GM18526 (cell line): ENCODE measurements around the gene MYO15A.

Experiments
- POLR2A ChIP-seq: IDR thresholded peaks from 3 replicates; pipeline ENCODE4 v1.6.1; 2011; ENCODE audit not compliant: insufficient read length; ENCODE audit errors: extremely low read depth

MYO15A gene

DNA sequence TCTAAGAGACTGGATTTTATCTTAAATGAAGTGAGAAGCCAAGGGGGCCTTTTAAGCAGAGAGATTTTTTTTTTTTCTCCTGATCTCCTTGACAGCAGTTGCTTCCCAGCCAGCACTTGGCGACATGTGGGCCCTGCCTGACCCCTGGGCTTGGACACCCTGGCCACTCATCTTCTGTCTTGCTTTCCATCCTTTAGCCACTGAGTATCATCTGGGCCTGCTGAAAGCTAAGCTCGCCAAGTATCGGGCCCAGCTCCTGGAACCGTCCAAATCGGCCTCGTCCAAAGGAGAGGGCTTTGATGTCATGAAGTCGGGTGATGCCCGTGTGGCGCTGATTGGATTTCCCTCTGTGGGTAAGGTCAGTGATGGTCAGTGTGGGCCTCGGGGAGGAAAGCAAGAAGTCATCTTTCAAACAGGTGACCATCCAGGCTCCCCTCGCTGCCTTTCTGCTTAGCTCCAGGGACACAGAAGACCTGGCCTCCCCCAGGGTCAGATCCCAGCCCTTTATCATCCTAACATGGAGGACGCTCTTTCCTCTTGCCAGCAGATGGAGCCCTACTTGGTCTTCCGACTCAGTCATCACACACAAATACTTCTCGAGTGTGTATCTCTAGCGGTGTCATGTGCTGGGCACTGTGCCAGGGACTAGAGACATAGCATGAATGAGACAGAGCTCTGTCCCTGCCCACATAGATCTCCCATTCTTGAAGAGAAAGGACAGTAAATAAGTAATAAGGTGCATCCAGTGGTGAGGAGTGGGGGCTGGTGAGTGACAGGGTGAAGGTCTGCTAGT is 14.7 kb upstream of the MYO15A start:
- no peak for TF ChIP-seq POLR2A

DNA sequence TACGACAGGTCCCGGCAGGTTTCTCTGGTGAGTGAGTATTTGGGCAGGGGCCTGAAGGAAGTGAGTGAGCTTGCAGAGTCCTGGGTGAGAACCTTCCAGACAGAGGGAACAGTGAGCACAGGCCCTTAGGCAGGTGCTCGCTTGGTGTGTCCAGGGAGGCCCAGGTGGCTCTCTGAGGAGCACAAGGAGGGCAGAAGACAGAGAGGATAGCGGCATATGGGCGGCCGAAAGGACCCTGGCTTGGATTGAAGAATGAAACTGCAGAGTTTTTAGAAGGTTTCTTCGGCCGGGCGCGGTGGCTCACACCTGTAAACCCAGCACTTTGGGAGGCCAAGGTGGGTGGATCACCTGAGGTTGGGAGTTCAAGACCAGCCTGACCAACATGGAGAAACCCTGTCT is 14.1 kb upstream of the MYO15A start:
- TF ChIP-seq POLR2A: no peak

- TF ChIP-seq POLR2A: no peak
These were observed 9.0 kb upstream of the MYO15A start for GRCh38 chr17:18099516-18099915.

GRCh38 chr17:18100616-18101015 is 7.9 kb upstream of the MYO15A start:
- TF ChIP-seq POLR2A: no peak

GRCh38 chr17:18101828-18102227 is 6.7 kb upstream of the MYO15A start:
- TF ChIP-seq POLR2A: no peak

GRCh38 chr17:18102640-18103039 is 5.9 kb upstream of the MYO15A start:
- TF ChIP-seq POLR2A: no peak

DNA sequence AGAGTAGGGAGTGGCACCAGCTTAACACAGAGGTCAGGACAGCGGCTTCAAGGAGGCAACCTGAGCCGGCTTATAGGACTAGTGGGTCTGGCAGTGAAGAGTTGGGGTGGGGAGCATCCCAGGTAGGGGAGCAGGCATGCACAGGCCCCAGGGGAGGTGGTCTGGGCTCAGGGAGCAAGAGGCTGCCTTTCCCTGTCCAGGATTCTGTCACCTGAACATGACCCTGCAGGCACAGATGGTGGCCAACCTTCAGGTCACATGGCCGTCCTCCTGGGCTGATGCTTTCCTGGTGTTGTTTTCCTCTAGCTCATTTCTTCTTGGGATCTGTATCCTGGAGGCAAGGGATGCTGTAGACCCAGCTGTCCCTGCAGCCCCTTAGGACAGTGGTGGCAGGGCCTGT is 3.5 kb upstream of the MYO15A start:
- TF ChIP-seq POLR2A: no peak

GRCh38 chr17:18105595-18105994 is 3.0 kb upstream of the MYO15A start:
- no peak for TF ChIP-seq POLR2A

DNA sequence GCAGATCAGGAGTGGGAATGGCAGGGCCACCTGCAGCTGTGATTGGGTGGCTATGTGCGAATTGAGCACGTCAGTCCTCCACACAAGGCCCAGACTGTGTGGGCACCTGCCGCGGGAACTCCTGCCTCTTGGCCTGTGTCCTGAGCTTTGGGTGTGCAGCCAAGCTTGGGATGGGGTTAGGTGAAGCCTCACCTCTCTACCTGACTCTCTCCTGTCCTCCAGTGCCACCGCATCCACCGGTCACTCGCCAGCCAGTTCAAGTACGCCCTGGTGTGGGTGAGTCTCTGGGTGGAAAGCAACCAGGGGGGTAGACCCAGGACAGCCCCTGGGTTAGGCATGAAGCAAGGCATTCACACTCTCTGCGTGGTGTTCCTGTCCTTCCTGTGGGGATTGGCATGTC is 2.3 kb upstream of the MYO15A start:
- TF ChIP-seq POLR2A: no peak

DNA sequence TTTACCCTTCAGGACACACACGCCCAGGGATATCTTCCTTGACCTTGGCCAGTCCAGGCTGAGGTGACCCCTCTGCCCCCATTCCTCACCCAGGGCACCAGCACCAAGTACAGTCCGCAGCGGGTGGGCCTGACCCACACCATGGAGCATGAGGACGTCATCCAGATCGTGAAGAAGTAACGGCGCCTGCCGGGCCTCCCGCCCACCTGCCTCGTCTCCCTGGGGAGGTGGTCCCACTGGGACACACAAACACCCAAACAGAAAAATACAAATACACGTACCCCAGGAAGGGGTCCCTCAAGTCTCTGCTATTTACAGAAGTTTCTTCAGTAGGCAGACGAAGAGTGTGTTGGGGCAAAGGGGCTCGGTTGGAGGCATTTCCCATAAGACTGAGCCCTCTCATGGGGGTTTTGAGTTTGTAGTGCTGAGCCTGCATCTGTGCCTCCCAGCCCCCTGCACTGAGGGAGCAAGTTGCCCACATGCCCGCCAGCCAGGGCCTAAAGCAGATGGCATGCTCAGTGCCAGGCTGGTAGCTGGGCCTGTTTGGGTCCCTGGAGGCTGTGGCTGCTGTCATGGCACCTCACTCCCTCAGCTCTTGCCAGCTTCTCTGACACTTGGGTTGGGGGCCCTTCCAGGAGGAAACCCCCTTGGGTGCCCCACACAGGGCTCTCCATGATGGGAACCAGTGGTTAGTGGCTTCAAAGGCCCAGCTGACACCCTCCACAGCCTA is 1.3 kb upstream of the MYO15A start:
- TF ChIP-seq POLR2A: no peak

DNA sequence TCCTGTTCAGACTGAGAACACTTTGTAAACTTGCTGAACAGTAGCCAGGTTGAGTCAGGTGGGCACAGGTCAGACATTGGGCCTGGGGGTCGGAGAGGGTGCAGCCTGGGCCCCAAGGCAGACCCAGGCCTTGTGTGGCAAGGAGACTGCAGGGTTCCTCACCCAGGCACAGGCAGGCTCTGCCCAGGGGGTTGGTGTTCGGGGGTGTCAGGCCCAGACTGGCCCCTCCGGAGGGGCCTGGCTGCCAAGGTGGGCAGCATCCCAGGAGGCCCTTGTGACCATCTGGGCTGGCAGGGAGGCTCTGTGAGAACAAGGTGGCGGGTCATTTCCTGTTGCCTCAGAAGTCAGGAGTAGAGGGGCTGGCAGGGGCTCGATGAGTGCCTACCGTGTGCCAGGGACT is 585 bp upstream of the MYO15A start:
- TF ChIP-seq POLR2A: no peak

GRCh38 chr17:18109935-18110485 is 1.5 kb downstream of the MYO15A start:
- no peak for TF ChIP-seq POLR2A

GRCh38 chr17:18110636-18111145 is 2.1 kb downstream of the MYO15A start:
- TF ChIP-seq POLR2A: no peak

DNA sequence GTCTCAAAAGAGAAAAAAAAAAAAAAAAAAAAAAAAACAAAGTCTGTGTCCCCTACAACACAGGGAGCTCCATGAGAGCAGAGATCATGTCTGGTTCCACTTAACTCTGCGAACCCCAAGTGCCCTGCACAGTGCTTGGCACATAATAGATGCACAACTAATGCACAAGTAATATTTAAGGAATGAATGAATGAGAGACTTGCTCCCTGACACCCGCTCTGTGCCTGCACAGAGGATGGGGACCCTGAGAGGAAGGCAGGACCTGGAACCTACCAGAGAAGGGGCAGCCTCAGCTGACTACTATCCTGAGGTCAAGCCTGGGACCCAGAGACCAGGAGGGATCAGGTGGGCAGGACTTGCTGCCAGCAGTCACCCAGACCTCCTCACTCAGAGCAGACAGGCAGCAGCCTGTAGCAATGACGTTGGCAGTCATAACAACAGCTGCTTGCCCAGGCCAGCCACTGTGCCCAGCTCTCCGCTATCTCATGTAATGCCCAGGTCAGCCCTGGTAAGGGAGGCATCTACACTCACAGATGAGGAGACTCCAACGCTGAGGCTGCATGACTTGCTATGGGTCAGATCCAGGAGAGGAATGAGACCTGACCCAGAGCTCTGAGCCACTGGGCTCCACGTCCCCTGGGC is 2.9 kb downstream of the MYO15A start:
- no peak for TF ChIP-seq POLR2A

- no peak for TF ChIP-seq POLR2A
These were observed 7.0 kb downstream of the MYO15A start for GRCh38 chr17:18115517-18115916.

DNA sequence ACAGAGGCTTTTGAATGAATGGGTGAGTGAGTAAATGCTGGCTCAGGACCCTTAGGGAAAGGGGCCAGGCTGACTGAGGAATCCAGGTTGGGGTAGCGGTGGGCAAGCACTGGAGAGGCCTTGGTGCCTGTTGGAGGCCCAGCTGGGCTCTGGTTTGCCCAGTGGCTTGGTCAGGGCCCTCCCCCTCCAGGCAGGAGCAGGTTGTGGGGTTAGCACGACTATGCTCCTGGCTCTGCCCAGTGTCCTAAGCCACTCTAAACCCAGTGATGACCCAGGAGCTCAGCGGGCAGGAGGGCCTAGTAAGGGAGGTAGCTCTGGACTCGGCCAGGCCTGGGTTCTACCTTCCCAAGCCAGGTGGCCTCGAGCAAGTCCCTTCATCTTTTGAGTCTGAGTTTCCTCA is 7.5 kb downstream of the MYO15A start:
- TF ChIP-seq POLR2A: no peak
